Activated naive CD8-positive, alpha-beta T cell treated with anti-CD3 and anti-CD28 coated beads, Interleukin-2, amount 10 ng/mL, durations not matched to agents 7 days and 5 days (primary cell): ENCODE results near the gene ILF3. TPM values are rescaled to one million over a fixed set of nuclear protein-coding genes. Genes with fewer than 3 reads are reported as not detected.
A peak's percentile ranks its signal among the peaks of the same experiment; 100 is the strongest.

Experiments
- ATAC-seq: fragments of 150-1000 bp; cut with Tn5 transposase; one replicate; pipeline ENCODE4 v1.10.0; 2021; ENCODE audit warnings: low read depth, moderate library complexity
- POLR2A ChIA-PET: fragments of 350-600 bp; sonication (Branson Sonifier 250); formaldehyde crosslinking; loops from one replicate; lab custom pipeline; 2021; ENCODE audit warnings: antibody characterized with exemption; lab: Charles Lee
- DNase-seq: peaks from one replicate; pipeline ENCODE4 v3.0.0; 2021
- H3K27ac Mint-ChIP-seq: one replicate; pipeline ENCODE4 v1.8.0; 2022; ENCODE audit warnings: mild to moderate bottlenecking, mixed read lengths
- H3K27me3 Mint-ChIP-seq: one replicate; pipeline ENCODE4 v1.8.0; 2022; ENCODE audit warnings: mild to moderate bottlenecking, moderate library complexity, mixed read lengths
- H3K36me3 Mint-ChIP-seq: one replicate; pipeline ENCODE4 v1.8.0; 2021; ENCODE audit warnings: mild to moderate bottlenecking, mixed read lengths
- H3K4me1 Mint-ChIP-seq: one replicate; pipeline ENCODE4 v1.8.0; 2021; ENCODE audit warnings: mixed read lengths
- H3K4me3 Mint-ChIP-seq: one replicate; pipeline ENCODE4 v1.8.0; 2022; ENCODE audit warnings: mild to moderate bottlenecking, moderate library complexity, mixed read lengths
- H3K9me3 Mint-ChIP-seq: one replicate; pipeline ENCODE4 v1.8.0; 2021; ENCODE audit warnings: mixed read lengths
- total RNA-seq, 2 experiments: library from RNA; stranded (reverse); gene quantifications; one replicate each; pipeline ENCODE4 v1.2.3, GENCODE V29; 2021

Gene ILF3
- total RNA-seq, 2 experiments from 2014 or later: 344 to 354 TPM

DNA sequence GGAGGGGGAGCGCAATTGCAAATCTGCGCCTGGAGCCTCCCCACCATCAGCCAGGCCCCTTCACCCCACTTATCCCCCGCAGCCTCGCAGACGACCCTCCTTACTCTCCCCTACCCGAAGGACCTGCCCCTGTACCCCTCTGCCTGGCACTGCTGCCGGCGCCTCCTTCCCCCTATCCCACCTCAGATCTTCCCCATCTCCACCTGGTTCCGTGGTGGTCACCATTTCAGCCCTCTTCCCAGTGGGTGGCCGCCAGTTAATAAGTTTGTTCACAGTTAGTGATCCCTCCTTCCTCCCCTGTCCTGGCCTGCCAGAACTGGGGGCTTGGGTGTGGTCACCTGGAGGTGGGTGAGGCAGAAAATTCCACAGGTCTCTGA lies 28.4 kb upstream of the ILF3 start:
- Mint-ChIP-seq H3K27me3 (no peaks in the 10 kb centered on the region), H3K27ac (peak overlapping the region; percentile 38), H3K36me3 (peaks cover 9% of the 10 kb centered on the region), H3K9me3 (no peaks in the 10 kb centered on the region), H3K4me1 (peaks cover 20% of the 10 kb centered on the region), H3K4me3 (peak overlapping the region; percentile 47)
- POLR2A ChIA-PET: interaction anchor here (1.5 kb wide), 1 partner anchor 22 kb away, joined by 5 read pairs; no protein-coding TSS in a partner anchor
- ATAC-seq (no peak), DNase-seq (no peak)

DNA sequence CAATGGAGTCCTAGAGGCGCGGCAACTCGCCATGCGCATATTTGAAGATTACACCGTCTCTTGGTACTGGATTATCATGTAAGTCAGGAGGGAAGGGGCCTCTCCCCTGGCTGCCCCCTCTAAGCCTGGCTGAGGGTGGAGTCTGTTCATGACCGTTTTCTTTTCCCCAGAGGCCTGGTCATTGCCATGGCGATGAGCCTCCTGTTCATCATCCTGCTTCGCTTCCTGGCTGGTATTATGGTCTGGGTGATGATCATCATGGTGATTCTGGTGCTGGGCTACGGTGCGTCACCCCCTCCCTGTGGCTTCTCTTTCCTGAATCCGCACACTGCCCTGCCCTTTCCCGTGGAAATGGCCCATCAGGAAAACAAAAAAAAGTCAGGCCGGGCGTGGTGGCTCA lies 22.3 kb upstream of the ILF3 start:
- DNase-seq: no peak
- Mint-ChIP-seq H3K27ac (no peak overlapping the region), H3K4me1 (peaks cover 7% of the 10 kb centered on the region), H3K27me3 (no peaks in the 10 kb centered on the region), H3K4me3 (no peak overlapping the region), H3K36me3 (peaks cover 25% of the 10 kb centered on the region), H3K9me3 (no peaks in the 10 kb centered on the region)
- POLR2A ChIA-PET: no interaction called here
- ATAC-seq: no peak

DNA sequence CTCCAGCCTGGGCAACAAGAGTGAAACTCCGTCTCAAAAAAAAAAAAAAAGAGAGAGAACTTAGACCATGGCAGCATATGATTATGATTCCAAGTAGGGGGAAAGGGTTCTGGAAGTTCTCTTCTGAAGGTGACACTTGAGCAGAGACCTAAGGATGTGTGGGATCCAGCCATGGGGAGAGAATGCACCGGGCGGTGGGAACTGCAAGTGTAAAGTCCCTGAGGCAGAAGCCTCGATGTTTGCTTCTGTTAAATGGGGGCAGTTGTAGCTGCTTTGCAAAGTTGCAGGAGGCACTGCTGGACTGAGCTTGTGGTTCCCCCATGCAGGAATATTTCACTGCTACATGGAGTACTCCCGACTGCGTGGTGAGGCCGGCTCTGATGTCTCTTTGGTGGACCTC lies 19.7 kb upstream of the ILF3 start:
- no peak overlapping the region for H3K4me3 Mint-ChIP-seq
- POLR2A ChIA-PET: interaction anchor here (0.6 kb wide), 1 partner anchor 107 kb away, joined by 6 read pairs; no protein-coding TSS in a partner anchor
- DNase-seq: no peak
- H3K27ac Mint-ChIP-seq: no peak overlapping the region
- peaks cover 14% of the 10 kb centered on the region for H3K4me1 Mint-ChIP-seq
- H3K27me3 Mint-ChIP-seq: no peaks in the 10 kb centered on the region
- ATAC-seq: no peak
- H3K36me3 Mint-ChIP-seq: peaks cover 31% of the 10 kb centered on the region
- no peaks in the 10 kb centered on the region for H3K9me3 Mint-ChIP-seq

DNA sequence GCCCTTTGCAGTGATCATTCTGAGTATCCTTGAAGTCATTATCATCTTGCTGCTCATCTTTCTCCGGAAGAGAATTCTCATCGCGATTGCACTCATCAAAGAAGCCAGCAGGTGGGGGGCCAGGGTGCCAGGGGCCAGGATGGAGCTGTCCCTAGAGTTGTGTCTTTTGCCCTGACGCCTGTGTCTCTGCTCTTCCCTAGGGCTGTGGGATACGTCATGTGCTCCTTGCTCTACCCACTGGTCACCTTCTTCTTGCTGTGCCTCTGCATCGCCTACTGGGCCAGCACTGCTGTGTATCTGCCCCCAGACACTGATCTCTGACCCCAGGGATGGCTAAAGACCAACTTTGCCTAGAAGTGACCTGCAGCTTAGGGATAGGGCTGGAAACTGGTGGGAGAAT lies 19.2 kb upstream of the ILF3 start:
- Mint-ChIP-seq H3K36me3 (peaks cover 31% of the 10 kb centered on the region), H3K27me3 (no peaks in the 10 kb centered on the region), H3K4me3 (no peak overlapping the region), H3K9me3 (no peaks in the 10 kb centered on the region), H3K27ac (no peak overlapping the region), H3K4me1 (peaks cover 14% of the 10 kb centered on the region)
- DNase-seq (no peak), ATAC-seq (no peak)
- POLR2A ChIA-PET: interaction anchor here (0.6 to 0.7 kb wide), 2 partner anchors 298 to 486 kb away, joined by 4 to 5 read pairs; no protein-coding TSS in a partner anchor

- POLR2A ChIA-PET: no interaction called here
- Mint-ChIP-seq H3K9me3 (no peaks in the 10 kb centered on the region), H3K27me3 (no peaks in the 10 kb centered on the region), H3K4me1 (peaks cover 14% of the 10 kb centered on the region), H3K36me3 (peaks cover 30% of the 10 kb centered on the region), H3K4me3 (no peak overlapping the region), H3K27ac (no peak overlapping the region)
- DNase-seq (no peak), ATAC-seq (no peak)
These were observed 17.7 kb upstream of the ILF3 start for GRCh38 chr19:10636304-10636972.

DNA sequence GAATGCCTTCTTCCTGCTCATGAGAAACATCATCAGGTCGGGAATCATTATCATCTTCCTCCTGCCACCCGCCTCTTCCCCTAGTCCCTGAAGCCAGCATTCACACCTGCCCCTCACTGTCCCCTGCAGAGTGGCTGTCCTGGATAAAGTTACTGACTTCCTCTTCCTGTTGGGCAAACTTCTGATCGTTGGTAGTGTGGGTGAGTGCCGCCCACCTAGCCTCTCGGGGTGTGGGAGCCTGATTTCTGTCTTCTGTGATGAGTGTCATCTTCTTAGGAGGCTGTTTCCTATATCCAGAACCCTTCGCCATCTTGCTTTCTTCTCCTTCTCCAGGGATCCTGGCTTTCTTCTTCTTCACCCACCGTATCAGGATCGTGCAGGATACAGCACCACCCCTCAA lies 16.3 kb upstream of the ILF3 start:
- peak overlapping the region; percentile 47 for H3K27ac Mint-ChIP-seq
- no peak overlapping the region for H3K4me3 Mint-ChIP-seq
- H3K27me3 Mint-ChIP-seq: no peaks in the 10 kb centered on the region
- POLR2A ChIA-PET: interaction anchor here (0.6 kb wide), 1 partner anchor 22 kb away, joined by 4 read pairs; no protein-coding TSS in a partner anchor
- peaks cover 14% of the 10 kb centered on the region for H3K4me1 Mint-ChIP-seq
- no peaks in the 10 kb centered on the region for H3K9me3 Mint-ChIP-seq
- peaks cover 24% of the 10 kb centered on the region for H3K36me3 Mint-ChIP-seq
- DNase-seq: no peak
- ATAC-seq: no peak

- POLR2A ChIA-PET: no interaction called here
- Mint-ChIP-seq H3K27ac (no peak overlapping the region), H3K4me1 (peaks cover 22% of the 10 kb centered on the region), H3K9me3 (no peaks in the 10 kb centered on the region), H3K27me3 (no peaks in the 10 kb centered on the region), H3K4me3 (no peak overlapping the region), H3K36me3 (peaks cover 21% of the 10 kb centered on the region)
- DNase-seq (no peak), ATAC-seq (no peak)
These were observed 14.3 kb upstream of the ILF3 start for GRCh38 chr19:10639836-10640235.

DNA sequence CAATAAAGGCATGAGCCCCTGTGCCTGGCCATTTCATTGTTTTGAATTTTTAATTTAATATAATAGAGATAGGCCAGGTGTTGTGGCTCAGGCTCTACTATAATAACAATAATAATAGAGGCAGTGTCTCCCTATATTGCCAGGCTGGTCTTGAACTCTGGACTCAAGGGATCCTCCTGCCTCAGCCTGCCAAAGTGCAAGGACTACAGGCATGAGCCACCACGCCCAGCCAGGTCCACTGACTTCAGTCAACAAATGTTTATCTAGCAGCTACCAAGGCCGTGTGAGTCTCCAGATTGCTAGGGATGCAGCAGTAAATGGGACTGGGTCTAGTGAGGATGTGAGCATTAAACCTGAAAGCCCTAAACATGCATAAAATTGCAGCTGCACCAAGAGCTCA lies 13.8 kb upstream of the ILF3 start:
- H3K9me3 Mint-ChIP-seq: no peaks in the 10 kb centered on the region
- DNase-seq: no peak
- no peaks in the 10 kb centered on the region for H3K27me3 Mint-ChIP-seq
- no peak overlapping the region for H3K27ac Mint-ChIP-seq
- no peak overlapping the region for H3K4me3 Mint-ChIP-seq
- no peak for ATAC-seq
- H3K4me1 Mint-ChIP-seq: peaks cover 22% of the 10 kb centered on the region
- POLR2A ChIA-PET: no interaction called here
- peaks cover 21% of the 10 kb centered on the region for H3K36me3 Mint-ChIP-seq

GRCh38 chr19:10641248-10641647 lies 12.9 kb upstream of the ILF3 start:
- no peaks in the 10 kb centered on the region for H3K9me3 Mint-ChIP-seq
- peaks cover 19% of the 10 kb centered on the region for H3K4me1 Mint-ChIP-seq
- H3K36me3 Mint-ChIP-seq: peaks cover 17% of the 10 kb centered on the region
- no peak for ATAC-seq
- no peak for DNase-seq
- POLR2A ChIA-PET: interaction anchor here (0.6 kb wide), 2 partner anchors 8 to 153 kb away, joined by 3 read pairs; no protein-coding TSS in a partner anchor
- no peaks in the 10 kb centered on the region for H3K27me3 Mint-ChIP-seq
- H3K27ac Mint-ChIP-seq: no peak overlapping the region
- no peak overlapping the region for H3K4me3 Mint-ChIP-seq

- POLR2A ChIA-PET: interaction anchor here (1.1 to 2.9 kb wide), 2 partner anchors 39 kb away, joined by 4 to 20 read pairs; no protein-coding TSS in a partner anchor
- DNase-seq (no peak), ATAC-seq (no peak)
- Mint-ChIP-seq H3K27ac (no peak overlapping the region), H3K4me3 (no peak overlapping the region), H3K4me1 (peaks cover 16% of the 10 kb centered on the region), H3K9me3 (no peaks in the 10 kb centered on the region), H3K36me3 (peaks cover 10% of the 10 kb centered on the region), H3K27me3 (no peaks in the 10 kb centered on the region)
These were observed 11.5 kb upstream of the ILF3 start for GRCh38 chr19:10642473-10643171.

DNA sequence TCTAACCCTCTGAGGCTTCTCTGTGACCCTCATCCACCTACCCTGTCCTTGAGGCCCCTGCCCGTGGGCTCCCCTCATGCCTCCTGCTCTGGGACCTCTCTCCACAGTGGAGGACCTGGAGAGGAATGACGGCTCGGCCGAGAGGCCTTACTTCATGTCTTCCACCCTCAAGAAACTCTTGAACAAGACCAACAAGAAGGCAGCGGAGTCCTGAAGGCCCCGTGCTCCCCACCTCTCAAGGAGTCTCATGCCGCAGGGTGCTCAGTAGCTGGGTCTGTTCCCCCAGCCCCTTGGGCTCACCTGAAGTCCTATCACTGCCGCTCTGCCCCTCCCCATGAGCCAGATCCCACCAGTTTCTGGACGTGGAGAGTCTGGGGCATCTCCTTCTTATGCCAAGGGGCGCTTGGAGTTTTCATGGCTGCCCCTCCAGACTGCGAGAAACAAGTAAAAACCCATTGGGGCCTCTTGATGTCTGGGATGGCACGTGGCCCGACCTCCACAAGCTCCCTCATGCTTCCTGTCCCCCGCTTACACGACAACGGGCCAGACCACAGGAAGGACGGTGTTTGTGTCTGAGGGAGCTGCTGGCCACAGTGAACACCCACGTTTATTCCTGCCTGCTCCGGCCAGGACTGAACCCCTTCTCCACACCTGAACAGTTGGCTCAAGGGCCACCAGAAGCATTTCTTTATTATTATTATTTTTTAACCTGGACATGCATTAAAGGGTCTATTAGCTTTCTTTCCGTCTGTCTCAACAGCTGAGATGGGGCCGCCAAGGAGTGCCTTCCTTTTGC lies 10.8 kb upstream of the ILF3 start:
- Mint-ChIP-seq H3K27me3 (no peaks in the 10 kb centered on the region), H3K9me3 (no peaks in the 10 kb centered on the region), H3K36me3 (peaks cover 4% of the 10 kb centered on the region), H3K27ac (peak overlapping the region; percentile 76), H3K4me1 (peaks cover 12% of the 10 kb centered on the region), H3K4me3 (no peak overlapping the region)
- POLR2A ChIA-PET: interaction anchor here (1.1 to 2.9 kb wide), 4 partner anchors 10 to 62 kb away, joined by 6 to 33 read pairs (median 14); no protein-coding TSS in a partner anchor
- no peak for ATAC-seq
- no peak for DNase-seq

DNA sequence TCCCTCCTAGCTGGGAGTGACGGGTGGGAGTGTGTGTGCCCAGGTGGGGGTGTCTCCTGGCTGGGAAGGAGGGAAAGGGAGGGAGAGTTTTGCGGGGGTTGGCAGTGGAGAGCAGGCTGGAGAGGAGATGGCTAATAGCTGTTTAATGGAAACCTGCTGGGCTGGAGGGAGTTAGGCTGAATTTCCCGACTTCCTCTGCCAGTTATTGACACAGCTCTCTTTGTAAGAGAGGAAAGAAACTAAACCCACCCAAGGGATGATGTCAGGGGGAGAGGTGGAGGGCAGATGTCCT lies 10.2 kb upstream of the ILF3 start:
- peak overlapping the region; percentile 40 for H3K27ac Mint-ChIP-seq
- H3K4me1 Mint-ChIP-seq: peaks cover 13% of the 10 kb centered on the region
- ATAC-seq (no peak), DNase-seq (no peak)
- no peak overlapping the region for H3K4me3 Mint-ChIP-seq
- H3K9me3 Mint-ChIP-seq: no peaks in the 10 kb centered on the region
- H3K36me3 Mint-ChIP-seq: peaks cover 4% of the 10 kb centered on the region
- H3K27me3 Mint-ChIP-seq: no peaks in the 10 kb centered on the region
- POLR2A ChIA-PET: interaction anchor here (0.7 to 2.9 kb wide), 7 partner anchors 9 to 75 kb away, joined by 3 to 33 read pairs (median 6); partner anchors contain the start of gene CDKN2D
